HG03064 (cell line): ENCODE results near the gene SNCA.

Experiments used
- ATAC-seq: cut with Tn5 transposase; IDR thresholded peaks from one replicate; pipeline ENCODE4 v1.9.1; 2021; ENCODE audit warnings: low read depth; ENCODE audit not compliant: unreplicated experiment

Gene SNCA

GRCh38 chr4:89712827-89713226 lies 124.1 kb downstream of the SNCA start:
- ATAC-seq, result no peak

GRCh38 chr4:89712141-89712540 lies 124.8 kb downstream of the SNCA start:
- ATAC-seq, result no peak

- ATAC-seq, result no peak
Measured at GRCh38 chr4:89708903-89709421, 128.0 kb downstream of the SNCA start.

- ATAC-seq, result no peak
Measured at GRCh38 chr4:89707467-89707866, 129.5 kb downstream of the SNCA start.

GRCh38 chr4:89704651-89705395 lies 132.1 kb downstream of the SNCA start:
- ATAC-seq, result no peak

- no peak for ATAC-seq
Measured at GRCh38 chr4:89703829-89704590, 133.0 kb downstream of the SNCA start.

- no peak for ATAC-seq
Measured at GRCh38 chr4:89700766-89701423, 136.1 kb downstream of the SNCA start.

GRCh38 chr4:89685690-89686089 lies 151.3 kb downstream of the SNCA start:
- no peak for ATAC-seq

GRCh38 chr4:89685277-89685676 lies 151.7 kb downstream of the SNCA start:
- ATAC-seq, result no peak

GRCh38 chr4:89684536-89684935 lies 152.4 kb downstream of the SNCA start:
- no peak for ATAC-seq

GRCh38 chr4:89682808-89683207 lies 154.2 kb downstream of the SNCA start:
- no peak for ATAC-seq

GRCh38 chr4:89681671-89682070 lies 155.3 kb downstream of the SNCA start:
- no peak for ATAC-seq

- ATAC-seq, result no peak
Measured at GRCh38 chr4:89681219-89681618, 155.7 kb downstream of the SNCA start.

- no peak for ATAC-seq
Measured at GRCh38 chr4:89674876-89675459, 162.0 kb downstream of the SNCA start.
